Muscle of arm (tissue), 14 donors: ENCODE measurements around the gene GAMT. TPM values are rescaled to one million over a fixed set of nuclear protein-coding genes. Genes with fewer than 3 reads are reported as not detected.
"Not testable (repeated sequence)": the region's sequence is repeated elsewhere in the genome, so short reads cannot be mapped to it uniquely, and the experiment has no call there.

ENCODE experiments used
- DNase-seq: peaks from one replicate; pipeline ENCODE4 v3.0.0-alpha.2; 2013
- long read RNA-seq, 11 donors: transcript quantifications; one replicate each; lab custom pipeline, GENCODE V29; 2026
- polyA plus RNA-seq, 12 donors: library from polyadenylated mRNA; unstranded; fragments of 120-200 nt; gene quantifications; one replicate each; pipeline ENCODE4 v1.2.1, GENCODE V29; 2013; ENCODE audit not compliant: insufficient read length in 12 of 12

Gene GAMT
- polyA plus RNA-seq: 100 to 1,000 TPM in 10 of 12 donors, 10 to 100 TPM in 1, not detected in 1; 83.4 to 279 (median 178) TPM
- long read RNA-seq, donor 1, transcript GAMT-201 (6 exons, 1,121 nt): major isoform, 5 of 2,208 reads
- long read RNA-seq, donor 1, partial matches to known transcripts: 1,683 of 2,208 reads
- long read RNA-seq, donor 1, other reads (novel, unspliced or antisense): 517 of 2,208 reads
- long read RNA-seq, donor 2, transcript GAMT-201 (6 exons, 1,121 nt): major isoform, 214 of 3,302 reads
- long read RNA-seq, donor 2, partial matches to known transcripts: 2,725 of 3,302 reads
- long read RNA-seq, donor 2, other reads (novel, unspliced or antisense): 358 of 3,302 reads
- long read RNA-seq, donor 3, transcript GAMT-201 (6 exons, 1,121 nt): major isoform, 50 of 916 reads
- long read RNA-seq, donor 3, partial matches to known transcripts: 714 of 916 reads
- long read RNA-seq, donor 3, other reads (novel, unspliced or antisense): 147 of 916 reads
- long read RNA-seq, donor 4, transcript GAMT-201 (6 exons, 1,121 nt): major isoform, 65 of 769 reads
- long read RNA-seq, donor 4, partial matches to known transcripts: 569 of 769 reads
- long read RNA-seq, donor 4, other reads (novel, unspliced or antisense): 129 of 769 reads
- long read RNA-seq, donor 5, transcript GAMT-202 (5 exons, 1,769 nt): minor isoform, 6 of 357 reads
- long read RNA-seq, donor 5, transcript GAMT-201 (6 exons, 1,121 nt): major isoform, 251 of 357 reads
- long read RNA-seq, donor 5, partial matches to known transcripts: 80 of 357 reads
- long read RNA-seq, donor 5, other reads (novel, unspliced or antisense): 16 of 357 reads
- long read RNA-seq, donor 6, transcript GAMT-201 (6 exons, 1,121 nt): major isoform, 68 of 1,013 reads
- long read RNA-seq, donor 6, partial matches to known transcripts: 762 of 1,013 reads
- long read RNA-seq, donor 6, other reads (novel, unspliced or antisense): 180 of 1,013 reads
- long read RNA-seq, donor 7, transcript GAMT-201 (6 exons, 1,121 nt): major isoform, 55 of 847 reads
- long read RNA-seq, donor 7, partial matches to known transcripts: 654 of 847 reads
- long read RNA-seq, donor 7, other reads (novel, unspliced or antisense): 134 of 847 reads
- long read RNA-seq, donor 8, transcript GAMT-201 (6 exons, 1,121 nt): major isoform, 206 of 222 reads
- long read RNA-seq, donor 8, partial matches to known transcripts: 10 of 222 reads
- long read RNA-seq, donor 8, other reads (novel, unspliced or antisense): 0 of 222 reads
- long read RNA-seq, donor 9, transcript GAMT-201 (6 exons, 1,121 nt): major isoform, 67 of 1,304 reads
- long read RNA-seq, donor 9, partial matches to known transcripts: 1,024 of 1,304 reads
- long read RNA-seq, donor 9, other reads (novel, unspliced or antisense): 208 of 1,304 reads
- long read RNA-seq, donor 10, transcript GAMT-201 (6 exons, 1,121 nt): major isoform, 199 of 266 reads
- long read RNA-seq, donor 10, transcript GAMT-202 (5 exons, 1,769 nt): minor isoform, 6 of 266 reads
- long read RNA-seq, donor 10, partial matches to known transcripts: 54 of 266 reads
- long read RNA-seq, donor 10, other reads (novel, unspliced or antisense): 6 of 266 reads
- long read RNA-seq, donor 11, transcript GAMT-202 (5 exons, 1,769 nt): minor isoform, 5 of 161 reads
- long read RNA-seq, donor 11, transcript GAMT-201 (6 exons, 1,121 nt): major isoform, 127 of 161 reads
- long read RNA-seq, donor 11, partial matches to known transcripts: 20 of 161 reads
- long read RNA-seq, donor 11, other reads (novel, unspliced or antisense): 8 of 161 reads

DNA sequence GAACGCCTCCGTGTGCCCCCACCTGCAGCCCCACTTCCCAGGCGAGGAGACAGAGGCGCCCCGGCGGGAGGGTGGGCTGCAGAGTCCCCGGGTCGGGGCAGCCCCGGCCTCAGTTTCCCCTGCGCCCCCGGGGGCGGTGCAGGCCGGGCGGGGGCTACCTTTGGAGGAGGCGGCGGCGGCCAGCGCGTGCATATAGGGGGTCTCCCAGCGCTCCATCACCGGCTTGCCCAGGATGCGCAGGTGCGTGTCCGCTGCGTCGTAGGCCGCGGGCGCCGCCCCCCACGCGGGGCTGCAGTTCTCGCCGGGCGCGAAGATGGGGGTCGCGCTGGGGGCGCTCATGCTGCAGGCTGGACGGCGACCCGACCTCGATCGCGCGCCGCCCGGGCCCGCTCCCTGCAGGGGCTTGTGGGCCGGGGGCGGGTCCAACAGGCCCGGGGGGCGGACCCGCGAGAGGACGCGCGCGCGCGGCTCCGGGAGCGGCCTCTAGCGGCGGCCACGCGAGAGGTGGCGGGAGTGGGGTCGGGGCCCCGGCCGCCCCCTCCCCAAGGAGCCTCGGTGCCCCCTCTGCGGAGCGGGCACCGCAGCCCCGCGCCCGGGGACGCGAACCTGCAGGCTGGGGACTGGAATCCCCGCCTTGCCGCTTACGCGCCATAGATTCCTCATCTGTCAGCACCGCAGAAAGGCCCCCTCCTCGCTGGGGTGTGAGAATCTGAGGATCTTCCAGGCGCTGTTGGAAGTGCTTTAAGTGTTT is at the start of gene GAMT:
GAMT (minus strand) TSS at position 405 of the 751 bp plus-strand sequence; CDS start at position 339, 66 bp downstream.
- DNase-seq: no peak

GRCh38 chr19:1449467-1450442 is 48.4 kb upstream of the GAMT start, which contains the start of gene APC2:
TSS of gene APC2 (plus strand) at chr19:1450121. CDS start at chr19:1453002, 2,881 bp downstream.
- DNase-seq: no peak

DNA sequence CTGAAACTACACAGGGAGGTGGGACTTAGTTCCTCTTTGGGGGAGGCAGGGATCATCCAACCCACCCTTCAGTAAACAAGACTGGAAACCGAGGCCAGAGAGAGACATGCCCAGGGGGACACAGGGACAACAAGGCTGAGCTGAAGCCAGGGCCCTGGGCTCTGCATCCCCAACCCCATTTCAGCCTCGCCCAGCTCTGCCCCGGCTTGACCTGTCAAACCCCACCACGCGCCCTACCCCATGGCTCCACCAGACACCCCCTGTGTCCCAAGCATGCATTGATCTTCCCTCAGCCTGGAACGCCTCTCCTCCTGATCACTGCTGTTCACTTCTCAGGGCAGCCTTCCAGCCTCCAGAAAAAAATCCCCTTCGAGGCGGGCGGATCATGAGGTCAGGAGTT is 46.6 kb upstream of the GAMT start:
- DNase-seq: no peak

GRCh38 chr19:1447504-1447903 is 46.2 kb upstream of the GAMT start:
- no peak for DNase-seq

DNA sequence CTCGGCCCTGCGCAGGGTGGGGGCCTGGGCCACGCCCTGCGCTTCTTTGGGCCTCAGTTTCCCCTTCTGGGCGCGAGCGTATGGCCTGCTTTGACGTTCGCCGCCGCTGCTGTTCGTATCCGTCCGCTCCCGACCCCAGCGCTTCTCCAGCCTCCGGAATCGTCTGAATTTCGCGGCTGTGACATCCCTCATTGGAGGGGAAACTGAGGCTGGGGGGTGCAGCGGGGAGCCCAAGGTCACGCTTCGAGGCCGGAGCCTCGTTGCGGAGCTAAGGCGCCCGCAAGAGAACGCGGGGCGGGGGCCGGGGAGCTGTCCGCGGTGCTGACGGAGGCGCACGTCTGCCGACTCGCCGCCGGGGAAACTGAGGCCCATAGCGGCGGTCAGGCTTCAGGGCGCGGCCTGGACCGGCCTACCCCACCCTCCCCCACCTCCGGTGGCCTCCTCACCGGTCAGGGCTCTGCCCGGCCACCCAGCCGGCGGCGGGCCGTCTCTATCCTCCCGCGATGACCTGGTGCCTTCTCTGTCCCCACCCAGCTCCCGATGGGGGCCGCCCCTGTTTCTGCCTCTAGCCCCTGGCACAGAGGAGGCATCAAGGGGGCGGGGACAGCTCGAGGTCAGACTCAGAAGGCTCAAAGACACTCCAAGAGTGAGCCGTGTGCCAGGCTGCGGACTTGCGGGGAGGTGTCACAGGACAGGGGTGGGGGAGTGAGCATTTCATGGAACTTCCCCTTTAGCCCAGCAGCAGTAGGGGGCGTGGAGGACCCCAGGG is 45.6 kb upstream of the GAMT start:
- no peak for DNase-seq

GRCh38 chr19:1445932-1446712 is 44.8 kb upstream of the GAMT start:
- DNase-seq: no peak

DNA sequence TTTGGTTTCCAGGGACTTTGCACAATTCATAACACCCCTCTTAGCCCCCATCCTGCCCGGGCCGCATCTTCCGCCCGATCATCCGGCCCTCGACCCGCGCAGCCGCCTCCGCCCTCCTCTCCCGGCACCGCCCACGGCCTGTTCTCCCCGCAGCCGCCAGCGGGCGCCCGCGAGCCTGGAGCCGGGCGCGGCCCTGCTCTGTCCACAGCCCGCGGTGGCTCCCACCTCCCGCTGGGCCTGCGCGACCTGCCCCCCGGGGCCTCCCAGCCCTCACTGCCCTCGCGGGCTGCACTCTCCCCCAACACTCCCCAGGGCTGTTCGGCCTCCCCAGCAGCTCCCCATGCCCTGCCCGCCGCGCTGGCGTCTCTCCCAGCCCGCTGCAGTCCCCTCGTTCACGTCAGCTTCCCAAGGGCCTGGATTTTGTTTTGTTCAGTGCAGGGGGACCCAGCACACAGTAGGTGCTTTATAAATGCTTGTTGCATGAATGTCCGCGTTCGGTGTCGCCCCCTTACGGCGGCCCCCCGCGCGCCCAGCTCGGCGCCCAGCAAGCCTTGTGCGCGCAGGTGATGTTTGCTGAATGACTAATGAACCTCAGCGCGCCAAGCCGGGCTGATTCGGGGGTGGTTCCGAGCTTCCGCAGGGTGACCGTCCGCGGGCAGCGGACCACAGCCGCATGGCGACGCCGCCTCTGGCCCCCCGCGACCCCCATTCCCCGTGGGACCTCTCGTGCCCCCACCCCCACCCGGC is 44.0 kb upstream of the GAMT start:
- peak; percentile 57 for DNase-seq

DNA sequence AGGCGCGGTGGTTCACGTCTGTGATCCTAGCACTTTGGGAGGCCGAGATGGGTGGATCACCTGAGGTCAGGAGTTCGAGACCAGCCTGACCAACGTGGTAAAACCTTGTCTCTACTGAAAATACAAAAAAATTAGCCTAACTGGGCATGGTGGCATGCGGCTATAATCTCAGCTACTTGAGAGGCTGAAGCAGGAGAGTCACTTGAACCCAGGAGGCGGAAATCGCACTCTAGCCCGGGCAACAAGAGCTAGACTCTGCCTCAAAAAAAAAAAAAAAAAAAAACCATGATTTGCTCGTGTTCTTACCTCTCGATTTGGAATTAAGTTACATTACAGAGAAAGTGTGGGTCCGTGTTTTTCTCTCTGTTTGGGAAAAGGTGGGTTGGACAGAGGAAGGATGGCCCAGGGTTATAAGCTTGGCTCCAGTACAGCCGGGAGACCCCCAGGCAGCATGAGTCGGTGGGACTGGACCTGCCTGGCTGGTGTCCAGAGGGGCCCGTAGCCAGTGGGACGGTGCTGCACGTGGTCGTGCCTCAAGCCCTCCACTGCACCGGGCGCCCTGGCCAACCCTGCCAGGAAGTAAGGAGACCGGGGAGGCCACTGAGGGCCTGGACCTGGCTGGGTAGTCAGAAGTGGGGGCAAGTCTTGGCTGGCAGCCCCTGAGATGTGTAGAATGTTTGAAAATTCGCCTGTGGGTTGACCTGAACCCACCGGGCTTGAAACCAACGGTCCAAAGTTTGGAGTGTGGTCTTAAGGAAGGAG is 40.5 kb upstream of the GAMT start:
- DNase-seq: no peak

GRCh38 chr19:1441022-1441426 is 39.7 kb upstream of the GAMT start:
- no peak for DNase-seq

- DNase-seq: no peak
Measured at GRCh38 chr19:1440418-1440801, 39.1 kb upstream of the GAMT start.

GRCh38 chr19:1439525-1440417 is 38.4 kb upstream of the GAMT start:
- DNase-seq: not testable (repeated sequence)

- no peak for DNase-seq
Measured at GRCh38 chr19:1438933-1439354, 37.6 kb upstream of the GAMT start.

GRCh38 chr19:1438035-1438932 is 36.9 kb upstream of the GAMT start, which contains the start of gene RPS15:
TSS of gene RPS15 (plus strand) at chr19:1438396. CDS start at chr19:1438426, 30 bp downstream.
- peak; percentile 98 for DNase-seq
